ENCODE measurements around the gene C5orf52.

Gene C5orf52

GRCh38 chr5:157670662-157671591 lies at the start of gene C5orf52:
Gene C5orf52 (plus strand): TSS chr5:157671533. CDS start chr5:157671615, 82 bp downstream.
- TF ChIP-seq CTCF (IDR thresholded peaks at IDR 0.05; ENCODE audit: low read depth, low read length, missing control alignments), result no peak
- Histone ChIP-seq H3K4me3 (ENCODE audit: low read depth, low read length) (peak within 1 kb of the TSS; percentile 80), H3K27ac (no peak within 1 kb of the TSS), H3K36me3 (replicated peaks) (no peaks in the 10 kb centered on the region), H3K27me3 (replicated peaks) (no peaks in the 10 kb centered on the region)
- in situ Hi-C loops (cut with HindIII; ENCODE audit: low pct_ligation_motif_present, low sequenced_read_pairs), result no loop called here
- peak; percentile 18 for DNase-seq

- Histone ChIP-seq H3K36me3 (replicated peaks) (no peaks in the 10 kb centered on the region), H3K27ac (no peak overlapping the region), H3K4me3 (ENCODE audit: low read depth, low read length) (no peak overlapping the region), H3K27me3 (replicated peaks) (no peaks in the 10 kb centered on the region)
- in situ Hi-C loops (cut with HindIII; ENCODE audit: low pct_ligation_motif_present, low sequenced_read_pairs), result no loop called here
- no peak for TF ChIP-seq CTCF (IDR thresholded peaks at IDR 0.05; ENCODE audit: low read depth, low read length, missing control alignments)
- DNase-seq, result no peak
Observed at GRCh38 chr5:157624144-157624543, 47.2 kb upstream of the C5orf52 start.

GRCh38 chr5:157626831-157627230 lies 44.5 kb upstream of the C5orf52 start:
- Histone ChIP-seq H3K27me3 (replicated peaks) (no peaks in the 10 kb centered on the region), H3K36me3 (replicated peaks) (no peaks in the 10 kb centered on the region), H3K27ac (no peak overlapping the region), H3K4me3 (ENCODE audit: low read depth, low read length) (no peak overlapping the region)
- DNase-seq, result no peak
- no peak for TF ChIP-seq CTCF (IDR thresholded peaks at IDR 0.05; ENCODE audit: low read depth, low read length, missing control alignments)
- in situ Hi-C loops (cut with HindIII; ENCODE audit: low pct_ligation_motif_present, low sequenced_read_pairs), result no loop called here

- no peak for DNase-seq
- no peak for TF ChIP-seq CTCF (IDR thresholded peaks at IDR 0.05; ENCODE audit: low read depth, low read length, missing control alignments)
Observed at GRCh38 chr5:157630341-157630740, 41.0 kb upstream of the C5orf52 start.

GRCh38 chr5:157640406-157641066 lies 30.8 kb upstream of the C5orf52 start:
- no peaks in the 10 kb centered on the region for H3K27me3 ChIP-seq (replicated peaks)
- no peaks in the 10 kb centered on the region for H3K36me3 ChIP-seq (replicated peaks)
- no peak for DNase-seq
- H3K27ac ChIP-seq, result no peak overlapping the region
- in situ Hi-C loops (cut with HindIII; ENCODE audit: low pct_ligation_motif_present, low sequenced_read_pairs), result no loop called here
- TF ChIP-seq CTCF (IDR thresholded peaks at IDR 0.05; ENCODE audit: low read depth, low read length, missing control alignments), result no peak
- H3K4me3 ChIP-seq (ENCODE audit: low read depth, low read length), result no peak overlapping the region

More at GRCh38 chr5:157630341-157630740, 41.0 kb upstream of the C5orf52 start:
- in situ Hi-C loops (cut with HindIII; ENCODE audit: low pct_ligation_motif_present, low sequenced_read_pairs), result no loop called here
- Histone ChIP-seq H3K36me3 (replicated peaks) (no peaks in the 10 kb centered on the region), H3K4me3 (ENCODE audit: low read depth, low read length) (no peak overlapping the region), H3K27me3 (replicated peaks) (no peaks in the 10 kb centered on the region), H3K27ac (no peak overlapping the region)
